ENCODE data around the gene FOXA3.

DNA sequence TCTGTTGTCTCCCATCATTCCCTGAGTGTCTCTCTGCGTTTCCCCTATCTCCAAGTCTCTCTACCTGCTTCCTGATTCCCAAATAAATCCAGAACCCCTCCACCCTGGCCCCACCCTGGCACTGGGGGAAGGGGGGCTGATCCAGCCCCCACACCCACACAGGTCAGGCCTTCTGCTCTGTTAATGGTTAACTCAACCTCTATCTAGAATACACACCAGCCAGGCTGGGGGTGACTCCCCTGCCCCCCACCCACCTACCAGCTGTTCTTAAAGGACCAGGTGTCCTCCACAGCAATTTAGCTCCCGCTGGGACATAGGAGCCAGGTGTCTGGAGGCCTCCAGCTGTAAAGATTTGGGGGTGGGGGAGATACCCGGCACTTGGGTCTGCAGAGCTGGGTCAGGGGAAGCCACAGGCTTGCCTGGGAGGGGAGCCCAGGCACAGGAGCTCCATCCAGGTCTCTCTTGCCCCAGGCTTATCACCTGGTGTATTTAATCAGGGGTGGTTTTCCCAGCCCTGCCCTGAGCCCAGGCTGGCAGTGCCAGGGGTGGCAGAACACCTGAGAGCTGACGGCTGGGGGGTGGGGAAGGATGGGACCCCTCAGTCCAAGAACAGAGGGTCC lies 17.9 kb downstream of the FOXA3 start:
- TF ChIP-seq, protein P1, sequence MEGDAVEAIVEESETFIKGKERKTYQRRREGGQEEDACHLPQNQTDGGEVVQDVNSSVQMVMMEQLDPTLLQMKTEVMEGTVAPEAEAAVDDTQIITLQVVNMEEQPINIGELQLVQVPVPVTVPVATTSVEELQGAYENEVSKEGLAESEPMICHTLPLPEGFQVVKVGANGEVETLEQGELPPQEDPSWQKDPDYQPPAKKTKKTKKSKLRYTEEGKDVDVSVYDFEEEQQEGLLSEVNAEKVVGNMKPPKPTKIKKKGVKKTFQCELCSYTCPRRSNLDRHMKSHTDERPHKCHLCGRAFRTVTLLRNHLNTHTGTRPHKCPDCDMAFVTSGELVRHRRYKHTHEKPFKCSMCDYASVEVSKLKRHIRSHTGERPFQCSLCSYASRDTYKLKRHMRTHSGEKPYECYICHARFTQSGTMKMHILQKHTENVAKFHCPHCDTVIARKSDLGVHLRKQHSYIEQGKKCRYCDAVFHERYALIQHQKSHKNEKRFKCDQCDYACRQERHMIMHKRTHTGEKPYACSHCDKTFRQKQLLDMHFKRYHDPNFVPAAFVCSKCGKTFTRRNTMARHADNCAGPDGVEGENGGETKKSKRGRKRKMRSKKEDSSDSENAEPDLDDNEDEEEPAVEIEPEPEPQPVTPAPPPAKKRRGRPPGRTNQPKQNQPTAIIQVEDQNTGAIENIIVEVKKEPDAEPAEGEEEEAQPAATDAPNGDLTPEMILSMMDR (conservative IDR thresholded peaks at IDR 0.05), result no peak
- TF ChIP-seq ZFX (IDR thresholded peaks at IDR 0.05), result no peak

All from C4-2B (cell line).